ENCODE data around the gene SERGEF.

The SERGEF gene

DNA sequence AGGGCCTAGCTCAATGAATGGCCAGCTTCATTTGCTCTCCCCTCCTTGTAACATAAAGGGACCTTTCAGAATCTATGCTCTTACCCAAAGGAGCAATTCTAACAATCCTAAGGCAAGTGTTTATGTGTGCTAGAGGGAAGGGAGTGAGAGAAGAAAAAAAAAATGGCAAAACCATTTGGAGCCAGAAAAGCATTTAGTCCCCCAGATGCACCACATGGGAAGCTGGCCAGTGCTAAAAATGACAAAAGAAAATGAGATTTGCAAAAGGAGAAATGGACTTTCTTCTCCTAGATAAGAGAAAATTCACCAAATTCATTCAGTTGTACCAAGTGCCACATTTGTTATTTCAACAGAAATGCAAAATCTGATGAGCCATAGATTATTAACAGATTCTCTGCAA, 52.8 kb downstream of the SERGEF start:
- DNase-seq (ENCODE audit: low read depth): no peak
- in situ Hi-C loops (cut with HindIII; ENCODE audit: low sequenced_read_pairs): no loop called here

DNA sequence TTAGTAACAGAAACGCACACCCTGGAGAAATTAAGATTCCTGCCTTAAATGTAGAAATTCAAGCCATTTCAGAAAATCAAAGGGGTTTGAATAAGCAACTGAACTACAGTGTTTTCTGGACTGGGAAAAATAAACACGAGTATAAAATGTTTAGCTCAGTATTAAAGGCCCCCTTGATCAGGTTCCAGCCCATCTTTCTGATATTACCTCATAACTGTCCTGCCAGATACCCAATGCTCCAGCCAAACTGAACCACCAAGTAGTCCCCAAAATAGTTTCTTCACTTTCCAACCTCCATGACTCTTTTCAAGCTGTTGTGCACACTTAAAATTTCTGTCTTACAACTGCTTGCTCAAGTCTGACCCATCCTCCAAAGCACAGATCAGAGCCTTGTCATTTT, 54.4 kb downstream of the SERGEF start:
- TF ChIP-seq, protein P1, sequence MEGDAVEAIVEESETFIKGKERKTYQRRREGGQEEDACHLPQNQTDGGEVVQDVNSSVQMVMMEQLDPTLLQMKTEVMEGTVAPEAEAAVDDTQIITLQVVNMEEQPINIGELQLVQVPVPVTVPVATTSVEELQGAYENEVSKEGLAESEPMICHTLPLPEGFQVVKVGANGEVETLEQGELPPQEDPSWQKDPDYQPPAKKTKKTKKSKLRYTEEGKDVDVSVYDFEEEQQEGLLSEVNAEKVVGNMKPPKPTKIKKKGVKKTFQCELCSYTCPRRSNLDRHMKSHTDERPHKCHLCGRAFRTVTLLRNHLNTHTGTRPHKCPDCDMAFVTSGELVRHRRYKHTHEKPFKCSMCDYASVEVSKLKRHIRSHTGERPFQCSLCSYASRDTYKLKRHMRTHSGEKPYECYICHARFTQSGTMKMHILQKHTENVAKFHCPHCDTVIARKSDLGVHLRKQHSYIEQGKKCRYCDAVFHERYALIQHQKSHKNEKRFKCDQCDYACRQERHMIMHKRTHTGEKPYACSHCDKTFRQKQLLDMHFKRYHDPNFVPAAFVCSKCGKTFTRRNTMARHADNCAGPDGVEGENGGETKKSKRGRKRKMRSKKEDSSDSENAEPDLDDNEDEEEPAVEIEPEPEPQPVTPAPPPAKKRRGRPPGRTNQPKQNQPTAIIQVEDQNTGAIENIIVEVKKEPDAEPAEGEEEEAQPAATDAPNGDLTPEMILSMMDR (IDR thresholded peaks at IDR 0.05; ENCODE audit: low read depth, low read length, missing control alignments): no peak
- H3K4me3 ChIP-seq (ENCODE audit: low read depth, low read length): no peak overlapping the region
- no peak for DNase-seq (ENCODE audit: low read depth)
- in situ Hi-C loops (cut with HindIII; ENCODE audit: low sequenced_read_pairs): no loop called here

More for the DNA sequence above, 52.8 kb downstream of the SERGEF start:
- no peak overlapping the region for H3K4me3 ChIP-seq (ENCODE audit: low read depth, low read length)
- TF ChIP-seq, protein P1 (IDR thresholded peaks at IDR 0.05; ENCODE audit: low read depth, low read length, missing control alignments): no peak

DNA sequence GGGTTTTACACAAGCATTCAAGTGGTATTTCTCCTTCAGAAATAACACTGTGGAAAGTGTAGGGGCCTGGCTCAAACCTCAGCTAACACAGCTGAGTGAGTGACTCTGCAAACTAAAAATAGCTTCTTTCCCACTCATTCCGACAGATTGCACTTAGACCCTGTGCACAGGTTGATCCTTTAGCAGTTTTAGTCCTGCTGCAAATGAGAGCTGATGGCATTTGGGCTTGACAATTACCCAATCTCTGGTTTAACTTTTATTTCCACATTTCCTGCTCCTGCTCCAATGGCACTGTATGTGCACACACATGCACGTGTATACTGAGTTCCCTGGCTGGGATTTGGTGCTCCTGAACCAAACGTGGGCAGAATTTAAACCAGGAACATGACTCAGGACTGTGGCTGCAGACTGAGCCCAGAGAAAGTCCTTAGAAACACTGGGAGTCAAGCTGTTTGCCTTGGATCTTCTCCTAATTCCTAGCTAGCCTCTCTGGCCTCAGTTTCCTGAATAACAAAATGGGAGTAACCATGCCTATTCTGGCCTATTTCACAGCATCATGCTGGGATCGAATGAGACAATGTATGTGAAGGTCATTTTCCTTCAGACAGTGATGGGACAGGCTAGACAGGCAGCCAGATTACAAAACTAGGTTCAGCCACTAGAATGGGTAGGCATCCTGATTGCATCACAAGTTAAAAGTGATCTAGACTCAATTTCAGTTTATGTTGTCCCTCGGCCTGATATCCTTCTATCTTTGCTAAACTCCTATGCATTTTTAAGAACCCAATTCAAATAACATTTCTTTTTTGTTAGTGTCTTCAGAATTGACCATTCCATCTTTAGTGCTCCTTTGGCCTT, 58.2 kb downstream of the SERGEF start:
- DNase-seq (ENCODE audit: low read depth): no peak
- TF ChIP-seq, protein P1 (IDR thresholded peaks at IDR 0.05; ENCODE audit: low read depth, low read length, missing control alignments): no peak
- no peak overlapping the region for H3K4me3 ChIP-seq (ENCODE audit: low read depth, low read length)
- in situ Hi-C loops (cut with HindIII; ENCODE audit: low sequenced_read_pairs): no loop called here

DNA sequence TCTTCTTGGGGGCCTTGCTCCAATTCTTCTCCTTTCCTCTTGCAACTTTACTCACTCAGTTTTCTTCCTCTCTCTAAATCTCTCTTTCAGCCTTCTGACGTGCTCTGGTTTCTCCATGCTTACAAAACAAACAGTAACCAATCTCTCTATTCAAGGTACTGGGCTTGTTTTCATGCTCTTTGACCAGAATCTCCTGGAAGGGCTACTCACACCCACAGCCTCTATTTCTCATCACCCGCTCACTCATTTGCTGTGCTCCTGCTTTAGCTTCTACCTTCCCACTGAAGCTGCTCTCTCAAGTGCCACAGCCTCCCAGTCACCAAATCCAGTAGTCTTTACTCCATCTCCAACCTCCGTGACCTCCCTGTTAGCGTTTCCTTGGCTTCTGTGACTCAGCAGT, 60.4 kb downstream of the SERGEF start:
- H3K4me3 ChIP-seq (ENCODE audit: low read depth, low read length): no peak overlapping the region
- DNase-seq (ENCODE audit: low read depth): no peak
- in situ Hi-C loops (cut with HindIII; ENCODE audit: low sequenced_read_pairs): no loop called here
- TF ChIP-seq, protein P1 (IDR thresholded peaks at IDR 0.05; ENCODE audit: low read depth, low read length, missing control alignments): no peak

DNA sequence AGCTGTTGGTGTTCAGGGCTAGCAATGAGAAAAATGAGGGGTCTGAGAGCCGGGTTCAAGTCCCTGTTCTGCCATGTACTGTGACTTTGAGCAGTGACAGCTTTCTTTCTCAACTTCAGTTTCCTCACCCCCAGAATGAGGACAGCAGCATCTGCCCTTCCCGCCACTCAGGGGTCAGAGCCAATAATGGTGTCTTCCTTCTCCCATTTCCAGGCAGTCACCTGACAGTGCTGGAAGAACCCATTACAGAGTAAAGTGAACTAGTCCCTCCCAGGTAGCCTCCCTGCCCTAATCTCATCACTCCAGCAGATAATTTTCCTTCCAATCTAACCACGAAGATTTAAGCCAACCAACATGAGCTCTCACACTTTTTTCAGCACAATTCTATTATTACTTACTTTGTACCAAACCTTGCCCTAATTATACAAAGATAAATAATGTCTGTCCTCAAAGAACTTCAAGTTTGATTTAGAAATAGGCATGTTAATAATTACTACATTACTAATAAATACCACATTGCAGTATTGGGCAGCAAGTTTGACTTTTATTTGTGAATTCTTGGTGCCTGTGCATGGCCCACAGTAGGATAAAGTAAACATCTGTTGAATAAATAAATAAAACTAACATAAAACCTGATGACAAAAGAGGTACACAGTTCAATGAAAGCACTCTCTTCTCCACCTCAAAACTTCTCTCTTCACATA, 61.0 kb downstream of the SERGEF start:
- TF ChIP-seq, protein P1 (IDR thresholded peaks at IDR 0.05; ENCODE audit: low read depth, low read length, missing control alignments): no peak
- no peak overlapping the region for H3K4me3 ChIP-seq (ENCODE audit: low read depth, low read length)
- no peak for DNase-seq (ENCODE audit: low read depth)
- in situ Hi-C loops (cut with HindIII; ENCODE audit: low sequenced_read_pairs): no loop called here

DNA sequence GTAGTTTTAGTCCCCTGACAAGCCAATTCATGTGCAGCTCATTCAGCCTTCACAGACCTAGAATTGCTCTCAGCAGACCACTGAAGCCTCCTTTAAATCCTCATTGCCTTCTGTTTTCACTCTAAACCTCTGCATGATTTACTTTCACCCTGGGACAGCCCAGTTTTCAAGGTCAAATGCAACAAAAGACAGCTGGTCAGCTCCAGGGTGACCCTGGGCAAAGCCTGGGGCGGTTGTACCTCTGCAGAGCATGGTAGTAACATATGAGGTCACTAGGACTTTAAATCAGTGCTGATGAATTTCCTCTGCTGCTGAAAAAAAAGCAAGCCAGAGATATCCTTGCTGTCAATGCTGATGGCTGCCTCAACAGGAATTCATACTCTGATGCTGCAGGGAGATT, 62.2 kb downstream of the SERGEF start:
- DNase-seq (ENCODE audit: low read depth): no peak
- in situ Hi-C loops (cut with HindIII; ENCODE audit: low sequenced_read_pairs): no loop called here
- TF ChIP-seq, protein P1 (IDR thresholded peaks at IDR 0.05; ENCODE audit: low read depth, low read length, missing control alignments): no peak
- H3K4me3 ChIP-seq (ENCODE audit: low read depth, low read length): no peak overlapping the region
